ENCODE measurements around the gene ID3.

ID3 gene

DNA sequence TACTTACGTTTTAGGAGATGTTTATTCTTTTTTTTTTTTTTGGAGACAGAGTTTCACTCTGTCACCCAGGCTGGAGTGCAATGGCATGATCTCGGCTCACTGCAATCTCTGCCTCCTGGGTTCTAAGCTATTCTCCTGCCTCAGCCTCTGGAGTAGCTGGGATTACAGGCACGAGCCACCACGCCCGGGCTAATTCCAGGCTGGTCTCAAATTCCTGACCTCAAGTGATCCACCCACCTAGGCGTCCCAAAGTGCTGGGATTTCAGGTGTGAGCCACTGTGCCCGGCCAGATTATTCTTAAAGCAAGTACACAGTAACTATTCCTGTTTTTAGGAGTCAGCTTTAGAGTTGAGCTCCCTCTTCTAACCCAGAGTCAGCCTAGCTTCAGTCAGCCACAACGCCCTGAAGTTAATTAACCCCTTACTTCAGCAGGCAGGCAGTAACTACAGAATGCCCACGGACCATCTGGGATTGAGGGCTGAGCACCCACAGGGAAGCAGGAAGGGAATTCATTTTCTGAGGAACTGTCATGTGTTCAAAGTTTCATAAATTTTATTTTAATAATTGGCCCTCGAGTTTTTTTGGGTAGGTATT, 5.3 kb upstream of the ID3 start:
- DNase-seq: no peak

DNA sequence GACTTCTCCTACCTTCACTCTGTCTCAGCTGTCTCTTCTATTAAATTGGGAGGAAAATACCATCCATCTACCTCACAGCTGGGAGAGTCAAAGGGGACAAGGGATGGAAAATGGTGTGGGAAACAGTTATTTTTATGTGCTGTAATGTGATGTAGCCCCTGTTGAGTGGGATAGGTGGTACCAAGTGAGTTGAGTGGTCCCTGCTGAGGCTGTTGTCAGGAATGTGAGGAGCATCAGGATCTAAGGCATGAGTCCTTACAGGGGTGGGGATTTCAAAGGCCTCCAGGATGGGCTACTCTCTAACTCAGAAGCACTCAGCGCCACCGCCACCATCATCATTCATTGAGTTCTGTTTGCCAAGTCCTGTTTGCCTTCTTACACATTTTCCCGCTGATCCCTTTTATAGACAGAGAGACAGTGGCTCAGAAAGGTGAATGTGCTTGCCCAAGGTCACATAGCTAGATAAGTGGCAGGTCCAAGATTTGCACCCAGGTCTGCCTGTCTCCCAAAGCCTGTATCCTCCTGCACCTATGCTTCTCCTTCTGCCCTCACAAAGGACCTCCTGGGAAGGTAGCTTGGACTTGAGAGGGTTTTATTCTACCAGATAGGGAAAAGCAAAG, 4.6 kb upstream of the ID3 start:
- DNase-seq: no peak

DNA sequence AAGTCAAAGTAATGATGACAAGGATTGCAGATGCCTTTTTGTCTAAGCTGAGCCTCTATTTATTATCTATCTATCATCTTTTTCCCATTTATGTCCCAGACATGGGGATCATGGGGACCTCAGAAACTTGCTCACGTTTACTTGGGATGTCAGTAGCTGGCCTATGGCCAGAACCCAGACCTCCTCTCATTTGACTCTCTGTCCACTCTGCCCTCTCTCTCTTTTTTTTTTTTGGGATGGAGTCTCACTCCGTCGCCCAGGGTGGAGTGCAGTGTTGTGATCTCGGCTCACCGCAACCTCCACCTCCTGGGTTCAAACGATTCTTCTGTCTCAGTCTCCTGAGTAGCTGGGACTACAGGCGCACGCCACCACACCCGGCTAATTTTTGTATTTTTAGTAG, 3.7 kb upstream of the ID3 start:
- DNase-seq: no peak

DNA sequence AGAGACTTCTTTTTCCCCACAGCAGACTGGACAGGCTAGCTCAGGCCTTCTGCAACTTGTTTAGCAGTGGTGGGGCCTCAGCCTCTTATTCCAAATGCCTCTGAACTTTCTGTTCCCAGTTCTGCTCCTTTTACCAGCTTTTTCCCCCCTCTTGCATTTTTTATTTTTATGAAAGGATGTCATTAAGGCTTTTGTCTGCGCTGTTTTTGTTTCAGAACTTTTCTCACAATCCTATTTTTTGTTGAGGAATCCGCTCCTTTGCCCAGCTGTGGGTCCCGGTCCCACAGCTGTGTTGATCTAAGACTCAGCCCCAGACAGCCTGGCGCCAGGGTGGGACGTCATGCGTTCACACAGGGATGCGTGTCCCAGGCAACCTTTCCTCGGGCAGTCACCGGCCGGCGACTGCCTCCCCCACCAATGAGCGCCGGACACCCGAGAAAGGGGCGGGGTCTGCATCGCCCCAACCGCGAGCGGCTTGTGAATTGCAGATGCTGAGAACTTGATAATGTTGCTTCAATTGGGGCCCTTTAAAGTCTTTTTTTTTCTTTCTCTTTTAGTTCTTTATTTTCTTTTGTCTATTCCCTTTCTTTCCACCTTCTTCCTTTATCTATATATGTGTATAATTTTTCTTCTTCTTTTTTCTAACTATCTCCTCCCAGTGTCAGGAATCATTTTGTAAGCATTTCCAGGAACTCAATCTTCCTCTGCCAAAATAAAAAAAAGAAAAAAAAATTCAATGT, 3.0 kb upstream of the ID3 start:
- DNase-seq: peak; percentile 51

DNA sequence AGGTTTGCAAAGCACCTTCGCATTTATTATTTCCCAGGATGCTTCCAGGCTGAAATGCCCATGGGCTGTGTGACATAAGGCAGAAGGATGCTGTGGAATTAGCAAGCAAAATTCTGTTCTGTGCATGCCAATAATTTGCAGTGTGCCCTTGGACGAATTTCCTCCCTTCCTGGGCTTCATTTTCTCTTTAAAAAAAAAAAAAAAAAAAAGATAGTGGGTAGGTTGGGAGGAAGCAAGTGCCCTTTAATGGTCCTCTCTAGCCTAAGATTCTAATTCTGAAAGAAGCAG, 2.5 kb upstream of the ID3 start:
- no peak for DNase-seq

DNA sequence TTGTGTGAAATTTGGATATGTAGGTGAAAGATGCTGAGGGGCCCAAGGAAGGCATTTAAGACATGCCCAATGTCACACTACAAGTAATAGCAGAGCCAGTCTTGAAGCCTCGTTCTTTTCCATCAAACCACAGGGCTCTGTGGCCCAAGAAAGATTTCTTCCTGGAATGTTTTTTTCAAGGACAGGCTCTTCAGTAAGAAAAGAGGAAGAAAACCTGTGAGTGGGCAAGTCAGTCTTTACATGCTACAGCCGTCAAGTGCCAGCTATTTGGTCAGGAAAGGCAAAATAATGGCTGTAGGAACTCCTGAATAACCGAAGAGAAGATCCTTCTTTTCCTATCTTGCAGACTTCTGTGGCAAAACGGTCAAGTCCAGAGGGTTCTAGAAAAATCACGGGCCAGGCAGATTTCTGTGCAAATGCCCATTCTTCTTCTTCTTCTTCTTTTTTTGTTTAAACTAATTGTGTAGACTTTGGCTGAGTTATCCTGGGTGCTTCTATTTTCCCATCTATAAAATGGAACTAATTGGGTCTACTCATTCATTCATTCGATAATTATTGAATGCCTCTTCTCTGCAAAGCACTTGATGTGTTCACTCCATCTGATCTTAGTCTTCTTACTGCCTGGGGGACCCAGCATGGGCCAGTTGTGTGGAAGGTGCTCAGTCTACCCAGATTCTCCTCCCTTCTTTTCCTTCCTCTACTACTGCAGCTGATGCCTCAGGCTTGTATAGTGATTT, 1.9 kb upstream of the ID3 start:
- no peak for DNase-seq

DNA sequence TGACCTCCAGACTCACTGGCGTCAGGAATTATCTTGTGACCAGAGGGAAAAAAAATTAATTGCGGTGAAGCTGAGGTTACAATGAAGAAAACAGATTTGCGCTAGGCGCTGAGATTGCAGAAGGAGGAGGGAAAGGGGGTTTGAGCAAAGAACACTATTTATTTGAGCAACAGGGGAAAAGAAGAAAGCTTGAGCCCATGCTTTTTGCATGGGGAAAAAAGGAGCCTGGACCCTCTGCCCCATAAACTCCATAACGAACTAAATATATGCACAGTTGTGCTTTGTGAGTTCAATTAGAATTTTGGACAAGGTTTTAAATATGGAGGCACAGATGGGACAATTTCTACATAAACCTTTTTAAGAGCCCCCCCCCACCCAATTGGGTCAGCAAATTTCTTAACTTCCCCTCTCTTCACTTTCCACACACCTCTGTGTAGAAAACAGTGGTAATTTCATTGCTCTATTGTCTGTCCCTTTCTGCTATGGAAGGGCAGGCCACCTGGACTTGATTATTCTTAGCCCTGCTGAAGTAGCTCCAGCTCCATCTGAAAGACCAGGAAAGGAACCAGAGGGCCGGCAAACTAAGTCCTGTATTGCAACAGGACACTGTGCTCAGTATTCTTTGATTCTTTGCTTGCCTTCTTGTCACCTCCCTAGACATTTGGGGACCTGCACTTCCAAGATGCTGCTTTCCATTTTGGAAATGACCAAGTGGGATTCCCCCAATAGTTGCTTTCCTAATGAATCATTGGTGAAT, 862 bp upstream of the ID3 start:
- no peak for DNase-seq

DNA sequence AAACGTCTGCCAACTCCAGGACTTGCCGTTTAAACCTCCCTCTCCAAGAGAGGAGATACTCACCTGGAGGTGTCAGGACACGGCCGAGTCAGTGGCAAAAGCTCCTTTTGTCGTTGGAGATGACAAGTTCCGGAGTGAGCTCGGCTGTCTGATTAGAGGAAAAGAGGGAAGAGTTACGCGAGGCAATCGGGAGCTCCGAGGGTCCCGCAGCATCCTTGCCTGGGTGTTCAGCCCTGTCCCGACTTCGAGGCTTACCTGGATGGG, 497 bp downstream of the ID3 start:
- DNase-seq: no peak

DNA sequence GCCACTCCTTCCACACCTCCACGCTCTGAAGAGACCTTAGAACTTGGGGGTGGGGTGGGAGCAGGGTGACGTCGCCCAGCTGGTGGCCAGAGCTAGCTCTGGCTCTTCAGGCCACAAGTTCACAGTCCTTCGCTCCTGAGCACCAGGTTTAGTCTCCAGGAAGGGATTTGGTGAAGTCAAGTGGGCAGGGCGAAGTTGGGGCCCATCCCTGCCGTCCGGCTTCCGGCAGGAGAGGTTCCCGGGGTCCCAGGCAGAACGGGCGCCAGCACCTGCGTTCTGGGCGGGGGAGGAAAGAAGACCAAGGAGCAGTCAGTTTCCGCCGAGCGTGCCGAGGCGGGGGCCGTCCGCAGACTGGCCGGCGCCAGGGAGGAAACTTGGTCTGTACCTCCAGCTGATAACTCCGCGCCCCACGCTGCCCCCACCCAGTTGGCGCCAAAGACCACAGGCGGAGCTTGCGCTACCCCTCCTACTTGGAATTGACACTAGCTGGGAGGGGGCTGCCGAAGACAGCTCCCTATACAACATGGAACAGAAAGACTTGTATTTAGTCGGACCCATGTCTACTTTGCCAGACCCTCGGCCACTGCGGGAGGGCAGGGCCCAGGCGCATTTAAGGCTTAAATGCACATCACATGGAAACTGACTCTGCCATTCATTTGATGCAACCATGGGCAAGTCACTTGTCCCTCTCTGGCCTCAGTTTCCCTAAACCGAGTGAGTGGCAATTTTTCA, 995 bp downstream of the ID3 start:
- DNase-seq: peak; percentile 54

DNA sequence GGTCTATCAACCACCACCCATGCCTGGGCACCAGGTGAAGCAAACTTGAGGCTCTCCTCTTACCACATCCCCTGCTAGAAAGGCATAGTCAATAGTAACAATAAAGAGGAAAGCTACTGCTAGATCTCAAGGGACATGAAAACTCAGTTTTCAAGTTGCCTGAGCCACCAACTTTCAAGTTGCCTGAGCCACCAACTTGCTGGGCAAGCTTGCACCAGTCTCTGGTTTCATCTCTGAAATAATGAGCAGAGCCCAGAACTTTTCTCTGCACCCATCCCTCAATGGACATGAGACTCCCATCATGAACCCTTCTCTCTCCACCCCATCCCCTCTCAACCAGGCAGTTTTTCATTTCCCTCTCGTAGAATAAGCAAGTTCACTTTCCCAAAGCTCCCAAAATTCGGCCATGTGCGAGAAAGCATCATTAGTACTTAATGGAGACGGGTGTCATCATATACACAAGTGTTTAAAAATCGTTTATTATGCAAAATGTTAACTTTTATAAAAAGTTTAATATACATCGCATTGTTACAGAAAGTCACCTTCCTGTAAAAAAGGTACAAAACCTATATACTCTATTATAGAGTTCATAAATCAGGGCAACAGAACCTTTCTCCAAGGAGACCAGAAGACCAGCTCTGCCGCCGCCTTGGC, 1.7 kb downstream of the ID3 start:
- no peak for DNase-seq

DNA sequence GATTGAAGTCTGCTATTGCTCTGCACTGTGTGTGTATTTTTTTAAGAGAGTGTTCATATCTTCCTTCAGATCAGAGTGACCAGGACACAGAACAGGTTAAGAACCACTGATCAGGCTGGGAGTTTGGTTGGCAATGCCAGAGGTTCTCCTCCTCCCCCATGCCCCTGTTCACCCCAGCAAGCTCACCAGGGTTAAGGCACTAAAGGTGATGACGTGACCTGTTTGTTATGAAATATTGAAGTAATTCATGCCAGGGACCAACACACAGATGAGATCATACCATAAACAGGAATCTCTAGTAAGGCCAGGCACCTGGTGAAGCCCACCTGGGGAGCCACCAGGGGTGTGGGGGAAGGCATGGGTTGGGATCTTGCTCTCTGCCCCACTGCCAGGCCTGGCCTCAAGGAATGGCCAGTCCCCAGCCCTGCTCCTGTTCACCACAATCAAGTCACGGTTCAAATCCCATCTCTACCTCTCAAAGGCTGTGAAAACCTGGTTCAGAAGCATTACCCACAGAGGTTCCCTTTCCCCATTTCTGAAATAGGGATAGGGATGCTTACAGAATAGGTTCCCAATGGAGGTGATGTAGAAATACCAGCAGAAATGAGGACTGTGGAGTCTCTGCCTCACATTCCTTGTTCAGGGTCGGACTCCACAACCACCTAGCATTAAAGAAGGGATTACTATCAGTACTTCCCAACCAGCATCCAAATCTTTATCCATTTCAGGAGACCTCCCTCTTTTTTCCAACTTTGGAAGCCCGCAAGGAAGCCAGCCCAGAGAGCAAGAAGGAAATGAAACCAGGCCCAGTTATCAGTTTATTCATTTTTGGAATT, 2.4 kb downstream of the ID3 start:
- DNase-seq: no peak

DNA sequence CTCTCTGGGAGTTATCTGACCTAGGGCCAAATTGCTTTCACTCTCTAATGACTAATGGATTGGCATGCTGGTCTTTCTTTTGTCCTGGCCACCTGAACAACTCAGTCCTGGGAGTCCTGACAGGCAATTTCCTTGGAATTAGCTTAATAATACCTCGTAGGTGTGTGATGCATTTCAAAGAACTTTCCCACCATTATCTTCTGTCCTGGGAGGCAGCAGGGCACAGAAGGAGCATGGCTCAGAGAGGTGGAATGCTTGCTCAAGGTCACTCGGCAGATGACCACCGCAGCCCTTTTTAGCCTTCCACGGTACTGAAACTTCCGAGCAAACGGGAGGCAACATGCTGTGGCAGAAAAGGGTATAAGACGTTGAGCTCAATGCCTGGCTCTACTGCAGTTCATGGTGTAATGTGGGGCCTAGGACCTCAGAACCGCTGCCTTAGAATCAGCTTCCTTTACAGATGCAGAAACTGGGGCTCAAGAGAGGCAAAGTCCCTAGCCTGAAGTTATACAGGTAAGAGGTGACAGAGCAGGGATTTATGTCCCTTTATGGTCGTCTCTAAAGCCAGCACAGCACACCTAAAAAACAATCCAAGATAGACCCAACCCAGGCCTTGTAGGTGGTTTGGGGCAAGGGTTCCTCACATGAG, 3.2 kb downstream of the ID3 start:
- no peak for DNase-seq

DNA sequence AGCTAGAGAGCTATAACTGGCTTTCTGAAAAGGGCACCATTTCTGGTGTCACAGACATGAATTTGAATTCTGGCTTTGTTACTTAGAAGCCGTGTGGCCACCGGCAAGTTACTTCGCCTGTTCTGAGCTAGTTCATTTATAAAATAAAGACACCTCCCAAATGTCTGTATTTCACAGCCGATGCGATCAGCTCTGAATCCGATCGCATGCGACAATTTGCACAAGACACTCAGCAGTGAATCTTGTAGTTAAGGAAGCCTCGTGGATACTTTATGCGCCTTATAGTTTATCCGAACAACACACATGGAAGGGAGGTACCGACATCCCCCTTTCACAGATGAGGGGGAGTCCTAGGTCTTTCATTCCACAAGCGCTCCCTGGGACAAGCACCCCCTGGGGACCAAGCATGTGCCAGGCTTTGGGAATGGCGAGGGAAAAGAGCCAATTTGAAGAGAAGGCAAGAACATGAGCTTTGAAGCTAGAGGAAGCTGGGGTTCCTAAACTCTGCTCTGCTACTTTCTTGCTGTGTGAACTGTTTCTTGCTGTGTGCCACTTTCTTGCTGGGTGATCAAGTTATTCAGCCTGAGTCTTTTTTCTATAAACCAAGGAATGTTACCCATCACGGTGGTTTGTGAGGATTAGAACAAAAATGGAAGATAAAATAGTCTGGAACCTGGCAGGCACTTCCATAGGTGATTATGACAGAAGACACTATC, 3.9 kb downstream of the ID3 start:
- DNase-seq: no peak

DNA sequence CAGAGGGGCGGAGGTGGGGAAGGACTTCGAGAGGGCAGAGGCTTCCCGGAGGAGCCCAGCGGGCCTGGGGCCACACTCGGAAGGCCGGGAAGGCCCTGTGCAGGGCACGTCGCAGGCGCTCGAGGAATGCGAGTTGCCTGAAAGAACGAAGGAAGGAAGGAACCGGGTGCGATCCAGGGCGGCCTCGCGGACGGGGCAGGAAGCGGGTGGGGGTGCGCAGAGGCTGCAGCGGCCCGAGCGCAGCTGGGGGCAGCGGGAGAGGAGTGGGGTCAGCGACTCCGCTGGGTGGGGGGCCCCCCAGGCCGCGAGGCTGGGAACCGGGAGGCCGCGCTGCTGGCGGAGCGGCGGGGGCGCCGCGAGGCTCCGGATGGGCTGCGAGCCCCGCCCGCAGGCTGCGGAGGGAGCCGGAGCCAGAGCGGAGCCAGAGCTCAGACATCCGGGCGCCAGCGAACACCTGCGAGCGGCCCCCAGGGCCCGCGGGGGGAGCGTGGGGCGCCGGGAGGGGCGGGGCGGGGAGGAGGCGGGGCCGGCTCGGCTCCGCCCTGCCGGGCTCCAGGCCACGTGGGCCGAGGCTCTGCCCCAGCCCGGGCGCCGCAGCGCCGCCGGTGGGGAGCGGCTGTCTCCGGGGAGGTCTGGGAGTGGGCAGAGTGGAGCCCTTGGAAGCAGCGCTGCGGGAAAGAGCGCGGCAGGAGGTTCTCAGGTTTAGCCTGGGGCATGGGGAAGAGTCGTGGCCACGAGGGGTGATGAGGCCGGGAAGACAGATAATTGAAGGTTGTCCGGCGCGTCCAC, 4.6 kb downstream of the ID3 start:
- DNase-seq: peak; percentile 80

DNA sequence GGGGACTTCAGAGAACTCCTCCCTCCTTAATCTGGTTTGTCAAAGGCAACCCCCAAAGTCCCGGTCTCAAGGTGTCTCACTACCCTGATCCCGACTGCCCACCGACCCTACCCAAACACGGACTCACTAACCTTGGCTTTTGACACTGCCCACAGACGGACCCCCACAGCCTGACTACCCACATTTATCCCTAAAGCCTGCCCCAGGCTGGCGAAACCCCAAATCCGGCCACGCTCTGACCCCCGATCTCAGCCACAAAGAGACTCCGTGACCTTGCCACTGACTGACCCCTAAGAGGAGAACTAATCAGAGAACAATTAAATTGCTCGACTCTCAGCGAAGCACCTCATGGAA, 5.2 kb downstream of the ID3 start:
- no peak for DNase-seq

DNA sequence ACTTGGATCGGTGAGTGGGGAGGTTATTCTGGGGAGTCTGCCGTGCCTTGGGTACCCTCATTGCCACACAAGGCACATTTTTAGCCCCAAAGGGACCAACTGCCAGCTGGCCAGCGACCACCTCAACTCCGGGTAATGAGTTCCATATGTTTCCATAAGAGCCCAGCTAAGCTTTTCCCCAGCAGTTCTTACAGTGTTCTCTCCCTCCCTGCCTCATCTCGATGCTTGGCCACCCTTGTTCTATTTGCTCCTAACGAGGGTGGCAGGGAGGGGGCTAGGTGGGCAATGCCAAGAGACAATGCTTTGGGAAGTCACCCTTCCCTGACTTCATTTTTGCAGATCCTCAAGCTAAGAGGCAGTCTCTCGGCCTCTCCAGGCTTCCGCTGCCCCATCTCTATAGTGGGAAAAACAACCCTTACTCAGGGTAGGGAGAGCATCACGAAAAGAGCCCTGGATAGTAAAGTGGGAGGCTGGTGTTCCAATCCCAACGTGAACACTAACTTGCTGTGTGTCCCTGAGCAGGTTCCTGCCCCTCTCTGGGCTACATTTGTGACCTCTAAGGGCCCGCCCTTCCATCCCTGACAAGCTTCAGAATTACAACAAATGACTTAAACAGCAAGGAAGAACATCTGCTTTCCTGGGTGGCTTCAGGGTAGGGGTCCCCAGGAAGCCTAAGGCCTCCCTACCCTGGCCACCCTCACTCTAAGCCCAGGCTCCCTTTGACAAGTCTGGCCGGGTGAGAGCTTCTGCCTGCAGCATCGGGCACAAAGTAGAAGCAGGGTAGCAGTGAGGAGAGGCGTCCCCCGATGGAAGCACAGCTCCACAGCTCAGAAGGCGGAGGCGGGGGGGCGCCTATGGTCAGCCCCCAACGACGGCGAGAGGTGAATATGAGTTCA, 5.8 kb downstream of the ID3 start:
- no peak for DNase-seq

DNA sequence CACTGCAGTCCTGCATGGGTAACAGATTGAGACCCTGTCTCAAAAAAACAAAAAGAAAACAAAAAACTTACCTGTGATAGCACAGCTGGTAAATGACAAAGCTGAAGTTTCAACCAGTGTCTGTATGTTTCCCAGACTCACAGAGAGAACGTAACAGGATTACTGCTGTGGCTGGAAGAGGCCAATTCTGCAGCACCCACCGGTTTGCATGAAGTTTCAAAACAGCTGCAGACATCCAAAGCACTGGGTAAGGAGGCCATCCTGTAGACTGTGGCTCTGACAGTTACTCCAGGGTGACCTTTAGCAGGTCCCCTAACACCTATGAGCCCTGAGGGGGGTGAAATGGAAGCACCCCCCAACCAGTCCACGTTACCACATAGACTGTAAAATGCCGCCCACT, 7.5 kb downstream of the ID3 start:
- no peak for DNase-seq

DNA sequence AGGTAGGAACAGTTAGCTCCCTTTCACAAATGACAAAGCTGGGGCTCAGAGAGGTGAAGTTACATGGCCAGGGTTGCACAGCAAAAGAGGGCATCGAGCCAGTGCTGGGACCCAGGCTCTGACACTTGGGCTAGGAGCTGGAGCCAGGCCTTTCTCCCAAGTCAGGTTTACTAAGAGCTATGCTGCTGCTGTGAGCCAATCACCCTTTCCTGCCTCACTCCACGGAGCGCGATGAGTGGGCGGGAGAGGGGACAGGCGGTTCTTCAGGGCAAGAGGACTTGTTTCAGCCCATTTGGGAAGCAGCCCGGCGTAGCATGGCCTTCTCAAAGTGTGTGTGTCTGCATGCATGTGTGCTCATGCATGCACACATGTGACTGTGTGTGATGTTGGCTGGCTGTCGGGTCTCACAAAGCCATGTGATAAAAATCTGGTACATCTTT, 10.6 kb downstream of the ID3 start:
- no peak for DNase-seq

Measured in activated CD4-positive, CD25-positive, alpha-beta regulatory T cell treated with anti-CD3 and anti-CD28 coated beads, Interleukin-2, amount 50 U/mL, for 72 hours (primary cell).